NCI-H1694 (cell line): Measurements from ENCODE around the gene WDR26.
"Not testable (repeated sequence)": the region's sequence is repeated elsewhere in the genome, so short reads cannot be mapped to it uniquely, and the experiment has no call there.

Experiments used
- DNase-seq: peaks from one replicate; lab custom pipeline; 2025; lab: John Stamatoyannopoulos, UW

WDR26 gene

DNA sequence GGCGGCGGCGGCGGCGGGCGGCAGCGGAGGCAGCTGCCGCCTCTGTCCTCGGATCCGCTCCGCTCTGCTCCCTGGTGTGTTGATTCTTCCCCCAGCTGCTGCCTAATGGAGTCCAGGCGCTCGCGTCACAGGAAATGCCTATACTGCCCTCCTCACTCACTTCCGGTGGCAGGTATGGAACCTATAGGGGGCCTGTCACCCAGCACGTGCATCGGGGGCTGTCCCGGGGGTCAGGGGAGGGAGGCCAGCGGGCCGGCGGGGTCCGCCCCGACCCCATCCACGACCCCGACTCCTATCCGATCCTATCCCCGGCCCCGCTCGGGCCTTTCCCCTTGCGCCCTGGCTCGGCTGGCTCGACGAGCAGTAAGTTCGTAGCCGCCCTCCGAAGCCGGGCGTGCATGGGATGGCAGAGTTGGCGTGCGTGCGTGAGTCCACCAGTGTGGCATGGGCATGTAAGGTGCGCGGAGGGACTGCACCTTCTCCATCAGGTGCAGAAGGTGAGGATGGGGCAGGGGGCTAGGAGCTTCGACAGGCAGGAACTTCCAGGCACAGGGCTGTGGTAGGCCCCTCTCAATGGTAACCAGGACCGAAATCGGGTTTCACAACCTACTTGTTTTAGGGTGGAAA lies at the start of gene WDR26:
WDR26 (minus strand) TSS at position 107 of the 627 bp plus-strand sequence.
- DNase-seq, result peak; percentile 77

DNA sequence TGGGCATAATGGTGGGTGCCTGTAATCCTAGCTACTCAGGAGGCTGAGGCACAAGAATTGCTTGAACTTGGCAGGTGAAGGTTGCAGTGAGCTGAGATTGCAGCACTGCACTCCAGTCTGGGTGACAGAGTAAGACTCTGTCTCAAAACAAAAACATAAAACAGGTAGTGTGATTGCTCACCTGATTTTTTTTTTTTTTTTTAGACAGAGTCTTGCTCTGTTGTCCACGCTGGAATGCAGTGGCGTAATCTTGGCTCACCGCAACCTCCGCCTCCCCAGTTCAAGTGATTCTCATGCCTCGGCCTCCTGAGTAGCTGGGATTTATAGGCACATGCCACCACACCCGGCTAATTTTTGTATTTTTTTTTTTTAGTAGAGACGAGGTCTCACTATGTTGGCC lies 48.6 kb upstream of the WDR26 start:
- DNase-seq, result not testable (repeated sequence)

DNA sequence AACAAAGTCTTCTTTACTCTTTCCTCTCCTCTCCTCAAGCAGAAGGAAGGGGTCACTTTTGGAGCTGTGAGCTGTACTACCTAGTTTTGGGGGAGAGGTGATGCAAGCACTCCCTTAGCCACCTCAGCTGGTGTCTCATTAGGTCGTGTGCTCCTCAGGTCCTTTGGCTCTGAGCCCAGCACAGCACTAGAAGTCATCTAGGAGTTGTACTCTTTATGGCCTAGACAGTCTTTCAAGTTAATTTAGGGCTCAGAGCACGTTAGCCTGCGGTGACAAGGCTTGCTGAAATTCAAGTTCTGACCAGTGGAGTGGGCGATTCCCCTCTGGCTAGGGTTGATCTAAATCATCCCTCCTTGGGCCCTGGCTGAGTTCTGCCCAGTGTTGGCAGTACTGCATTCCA lies 48.0 kb upstream of the WDR26 start:
- DNase-seq, result no peak

DNA sequence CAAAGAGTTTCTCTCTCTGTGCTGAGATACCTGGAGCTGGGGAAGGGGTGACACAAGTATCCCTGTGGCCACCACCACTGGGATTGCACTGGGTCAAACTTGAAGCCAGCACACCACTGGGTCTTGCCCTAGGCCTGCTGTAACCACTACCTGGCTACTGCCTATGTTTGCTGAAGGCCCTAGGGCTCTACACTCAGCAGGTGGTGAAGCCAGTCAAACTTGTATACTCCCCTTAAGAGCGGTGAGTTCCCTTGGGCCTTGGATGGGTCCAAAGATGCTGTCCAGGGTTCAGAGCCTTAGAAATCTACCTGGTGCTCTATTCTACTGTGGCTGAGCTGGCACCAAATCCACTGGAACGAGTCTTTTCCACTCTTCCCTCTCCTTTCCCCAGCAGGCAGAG lies 47.0 kb upstream of the WDR26 start:
- no peak for DNase-seq

DNA sequence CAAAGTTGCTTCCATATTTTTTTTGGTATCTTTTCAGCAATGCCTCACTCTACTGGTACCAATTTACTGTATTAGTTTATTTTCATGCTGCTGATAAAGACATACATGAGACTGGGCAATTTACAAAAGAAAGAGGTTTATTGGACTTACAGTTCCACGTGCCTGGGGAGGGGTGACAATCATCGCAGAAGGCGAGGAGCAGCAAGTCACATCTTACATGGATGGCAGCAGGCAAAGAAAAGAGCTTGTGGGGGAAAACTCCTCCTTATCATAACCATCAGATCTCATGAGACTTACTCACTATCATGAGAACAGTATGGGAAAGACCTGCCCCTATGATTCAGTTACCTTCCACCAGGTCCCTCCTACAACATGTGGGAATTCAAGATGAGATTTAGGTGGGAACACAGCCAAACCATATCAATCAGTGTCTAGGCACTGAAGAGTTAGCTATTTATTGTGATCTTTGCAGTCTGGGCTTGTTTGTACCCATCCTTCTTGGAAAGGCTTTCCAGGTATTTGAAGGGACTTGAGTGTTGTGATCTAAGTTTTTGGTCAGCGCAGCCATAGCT lies 46.4 kb upstream of the WDR26 start:
- not testable (repeated sequence) for DNase-seq

DNA sequence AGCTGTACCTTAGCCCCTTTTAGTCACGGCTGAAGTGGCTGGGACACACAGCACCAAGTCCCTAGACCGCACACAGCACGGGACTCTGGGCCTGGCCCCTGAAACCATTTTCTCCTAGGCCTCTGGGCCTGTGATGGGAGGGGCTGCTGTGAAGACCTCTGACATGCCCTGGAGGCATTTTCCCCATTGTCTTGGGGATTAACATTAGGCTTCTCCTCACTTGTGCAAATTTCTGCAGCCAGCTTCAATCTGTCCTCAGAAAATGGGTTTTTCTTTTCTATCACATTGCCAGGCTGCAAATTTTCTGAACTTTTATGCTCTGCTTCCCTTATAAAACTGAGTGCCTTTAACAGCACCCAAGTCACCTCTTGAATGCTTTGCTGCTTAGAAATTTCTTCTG lies 45.6 kb upstream of the WDR26 start:
- DNase-seq, result not testable (repeated sequence)

DNA sequence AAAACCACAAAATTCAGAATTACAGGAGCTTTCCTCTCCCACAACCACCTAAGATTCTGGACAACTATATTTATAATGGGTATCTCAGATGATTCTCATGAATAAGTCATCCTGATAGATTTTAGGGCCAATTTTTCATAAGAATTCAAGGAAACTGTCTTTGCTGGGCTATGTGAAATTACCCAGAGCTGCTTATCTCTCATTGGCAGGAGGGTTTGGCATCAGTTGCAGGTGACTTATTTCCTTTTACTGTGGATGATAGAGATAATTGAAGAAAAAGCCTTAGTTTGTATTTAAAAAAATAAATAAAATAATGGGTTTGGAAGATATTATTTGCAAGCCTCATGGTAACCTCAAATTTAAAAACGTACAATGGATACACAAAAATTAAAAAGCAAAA lies 38.2 kb upstream of the WDR26 start:
- no peak for DNase-seq

DNA sequence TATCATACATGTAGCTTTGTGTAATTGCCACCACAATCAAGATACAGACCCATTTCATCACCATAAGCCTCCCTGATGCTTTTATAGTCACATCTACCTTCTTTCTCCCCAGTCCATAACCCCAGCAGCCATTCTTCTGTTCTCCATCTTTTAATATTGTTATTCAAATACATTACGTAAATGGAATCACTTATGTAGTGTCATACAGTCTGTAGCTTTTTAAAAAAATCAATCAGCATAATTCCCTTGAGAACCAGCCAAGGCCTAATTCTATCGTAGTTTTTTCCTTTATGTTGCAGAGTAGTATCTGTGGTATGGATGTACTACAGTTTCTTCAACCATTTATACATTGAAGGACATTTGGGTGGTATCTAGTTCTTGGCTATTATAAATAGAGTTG lies 31.6 kb upstream of the WDR26 start:
- DNase-seq, result no peak

DNA sequence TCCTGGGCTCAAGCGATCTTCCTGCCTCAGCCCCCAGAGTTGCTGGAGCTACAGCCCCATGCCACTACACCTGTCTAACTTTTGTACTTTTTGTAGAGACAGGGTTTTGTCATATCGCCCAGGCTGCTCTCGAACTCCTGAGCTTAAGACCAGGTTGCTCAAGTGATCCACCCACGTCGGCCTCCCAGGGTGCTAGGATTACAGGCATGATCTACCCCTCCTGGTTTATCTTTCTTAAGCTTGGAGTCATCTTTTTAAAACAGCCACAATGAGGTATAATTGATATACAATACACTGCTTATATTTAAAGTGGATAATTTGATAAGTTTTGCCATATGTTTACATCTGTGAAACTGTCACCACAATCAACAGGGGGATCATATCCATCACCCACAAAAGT lies 25.4 kb upstream of the WDR26 start:
- DNase-seq, result no peak

DNA sequence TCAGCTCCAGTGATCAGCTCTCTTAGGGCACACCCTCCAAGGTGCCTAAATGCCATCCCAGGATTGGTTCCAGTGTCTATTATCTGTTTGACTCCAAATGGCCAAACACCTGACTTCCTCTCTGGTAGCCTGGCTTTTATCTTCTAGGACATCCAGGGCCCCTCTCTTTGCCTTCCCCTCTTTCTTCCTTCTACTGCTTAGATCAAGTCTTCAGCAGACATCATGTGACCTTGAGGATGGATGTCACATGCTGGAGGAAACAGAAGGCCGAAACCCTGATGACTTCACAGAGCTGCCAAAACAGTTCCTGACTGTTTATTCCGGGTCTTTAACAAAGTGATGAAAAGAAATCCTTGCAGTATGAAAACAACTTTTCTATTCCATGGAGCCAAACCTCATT lies 24.4 kb upstream of the WDR26 start:
- no peak for DNase-seq

DNA sequence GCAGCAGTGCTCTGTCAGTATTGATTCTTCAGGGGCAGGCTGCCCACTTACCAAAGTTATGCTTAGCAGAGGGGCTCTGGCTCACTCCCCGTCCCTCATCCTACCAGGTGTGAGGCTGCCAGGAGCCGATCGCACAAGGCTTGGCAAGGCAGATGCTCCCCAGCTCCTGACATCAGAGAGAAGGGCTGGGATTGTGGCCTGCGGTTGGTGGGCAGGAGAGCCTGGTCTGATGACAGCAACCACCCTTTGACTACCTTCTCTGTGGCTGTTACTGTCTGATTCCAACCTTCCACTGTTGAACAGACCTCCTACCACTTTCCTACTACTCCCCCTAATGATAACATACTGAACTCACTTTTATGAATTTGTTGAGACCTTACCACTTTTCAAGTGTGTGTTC lies 23.7 kb upstream of the WDR26 start:
- DNase-seq, result no peak

DNA sequence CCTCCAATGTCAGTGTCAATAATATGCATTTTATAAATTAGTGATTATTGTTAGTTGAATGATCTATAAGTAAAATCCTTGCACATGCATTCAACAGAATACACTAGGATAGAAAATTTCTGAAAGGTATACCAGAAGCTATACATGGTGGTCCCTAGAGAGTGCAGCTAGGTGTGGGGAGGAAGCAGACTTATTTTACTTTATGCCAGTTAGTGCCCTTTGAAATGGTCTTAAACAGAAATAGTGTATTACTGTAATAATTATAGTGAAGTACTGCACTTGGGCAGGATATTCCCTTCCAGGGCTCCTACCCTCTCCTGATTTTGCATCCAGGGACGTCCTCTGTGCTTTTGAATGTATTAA lies 23.2 kb upstream of the WDR26 start:
- DNase-seq, result no peak

DNA sequence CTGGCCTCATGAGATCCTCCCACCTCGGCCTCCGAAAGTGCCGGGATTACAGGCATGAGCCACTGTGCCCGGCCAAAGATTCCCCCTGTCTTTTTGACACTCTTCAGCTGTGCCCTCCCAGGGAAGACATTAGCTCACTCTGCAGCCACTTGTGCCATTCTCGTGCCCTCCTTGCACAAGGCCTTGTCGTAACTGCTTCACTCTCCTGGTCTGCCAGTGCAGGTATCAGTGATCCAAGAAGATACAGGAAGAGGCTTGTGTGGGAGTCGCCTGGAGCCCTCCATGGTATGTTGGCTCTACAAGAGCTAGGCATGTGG lies 22.0 kb upstream of the WDR26 start:
- no peak for DNase-seq

DNA sequence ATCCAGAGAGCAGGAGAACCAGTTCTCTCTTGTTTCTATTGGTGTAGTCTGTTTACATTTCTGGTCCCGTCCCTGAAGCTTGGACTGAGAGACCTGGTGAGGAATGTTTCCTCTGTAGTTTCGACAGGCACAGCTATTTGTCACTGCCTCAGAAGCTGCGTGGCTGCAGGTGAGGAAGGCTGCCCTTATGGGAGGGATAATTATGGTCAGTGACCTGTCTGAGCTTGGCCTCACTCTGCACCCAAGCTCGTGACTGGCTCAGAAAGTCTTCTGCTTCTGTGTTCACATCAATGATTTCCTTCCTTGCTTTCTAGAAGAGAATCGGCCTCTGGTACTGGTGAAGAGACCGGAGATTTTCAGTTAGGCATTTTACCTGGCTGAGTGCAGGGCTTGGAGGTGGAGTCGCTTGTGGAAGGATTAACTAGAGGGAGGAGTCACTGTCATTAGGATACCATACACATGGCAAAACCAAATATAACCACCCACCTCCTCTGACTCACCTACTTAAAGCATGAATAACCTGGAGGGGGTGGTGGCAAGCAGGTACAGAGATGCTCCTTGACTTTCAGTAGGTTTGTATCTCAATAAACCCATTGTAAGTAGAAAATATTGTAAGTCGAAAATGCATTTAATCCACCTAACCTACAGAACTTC lies 19.9 kb upstream of the WDR26 start:
- DNase-seq, result no peak

DNA sequence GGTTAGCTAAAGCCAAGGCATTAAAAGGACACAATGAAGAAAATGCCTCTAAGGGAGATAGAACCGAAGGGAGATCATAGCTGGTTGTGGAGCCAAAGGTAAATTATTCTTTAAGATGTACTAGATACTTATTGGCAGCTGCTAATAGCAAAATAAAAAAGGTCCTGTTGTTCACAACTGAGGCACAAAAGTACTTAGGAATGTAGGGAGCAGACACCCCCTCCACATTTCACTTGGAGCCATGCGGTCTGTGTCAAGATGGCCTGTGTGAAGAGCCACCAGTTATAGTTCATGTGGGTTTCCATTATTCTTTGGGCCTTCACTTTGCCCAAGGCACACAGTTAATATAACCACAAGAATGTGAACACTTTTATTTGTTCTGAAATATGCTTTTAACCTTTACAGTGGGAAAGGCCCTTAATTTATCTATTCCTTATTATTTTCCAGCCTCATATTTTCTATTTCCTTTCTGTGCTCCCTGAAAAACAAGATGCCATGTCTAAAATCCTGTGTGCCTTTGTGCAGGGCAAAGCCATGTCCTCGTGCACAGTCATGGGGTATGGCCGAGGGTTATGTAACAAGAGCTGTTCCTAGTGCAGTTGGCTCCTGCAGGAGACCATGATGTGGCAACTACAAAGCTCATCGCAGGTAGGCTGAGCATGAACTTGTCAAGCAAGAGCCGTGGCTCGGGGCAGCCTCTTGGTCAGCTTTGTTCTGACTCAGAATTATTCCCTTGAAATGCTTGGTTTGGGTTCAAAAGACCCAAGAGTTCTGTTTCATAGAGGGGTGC lies 16.2 kb upstream of the WDR26 start:
- DNase-seq, result no peak

DNA sequence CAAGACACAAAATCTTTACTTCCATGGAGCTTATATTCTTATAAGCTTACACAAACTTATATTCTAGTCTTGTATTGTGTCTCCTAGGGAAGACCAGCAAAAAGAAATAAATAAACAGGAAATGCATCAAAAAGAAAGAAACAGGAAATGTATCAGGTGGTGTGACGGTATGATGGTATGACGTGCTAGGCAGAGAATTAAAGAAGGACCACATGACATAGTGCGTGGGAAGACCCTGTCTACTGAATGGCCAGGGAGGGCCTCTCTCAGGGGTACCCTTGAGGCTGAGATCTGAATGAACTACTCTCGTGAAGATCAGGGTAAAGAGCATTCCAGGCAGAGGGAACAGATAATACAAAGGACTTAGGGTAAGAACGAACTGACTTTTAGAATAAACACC lies 15.6 kb upstream of the WDR26 start:
- DNase-seq, result no peak

DNA sequence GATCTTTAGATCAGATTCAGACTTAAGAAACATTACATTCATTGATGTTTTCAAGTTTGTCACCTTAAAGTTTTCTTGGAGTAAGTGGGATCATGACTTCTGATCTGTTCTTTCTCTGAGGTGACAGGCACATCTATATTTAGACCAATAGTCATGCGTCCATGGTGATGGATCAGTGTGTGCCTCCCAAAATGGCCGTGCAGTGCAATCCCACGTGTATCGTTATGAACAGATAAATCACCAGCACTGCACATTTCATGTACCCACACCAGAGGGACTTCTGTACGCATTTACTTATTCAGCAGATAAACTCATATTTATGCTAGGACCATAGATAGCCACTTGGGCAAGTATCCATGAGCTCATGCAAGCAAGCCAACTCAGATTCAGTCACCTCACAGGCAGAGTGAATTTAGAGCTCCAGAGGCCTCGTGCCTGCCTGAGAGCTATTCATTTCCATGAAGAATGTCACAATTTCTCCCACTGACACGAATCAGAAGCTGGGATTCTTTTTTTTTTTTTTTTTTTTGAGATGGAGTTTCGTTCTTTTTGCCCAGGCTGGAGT lies 13.9 kb upstream of the WDR26 start:
- DNase-seq, result no peak

DNA sequence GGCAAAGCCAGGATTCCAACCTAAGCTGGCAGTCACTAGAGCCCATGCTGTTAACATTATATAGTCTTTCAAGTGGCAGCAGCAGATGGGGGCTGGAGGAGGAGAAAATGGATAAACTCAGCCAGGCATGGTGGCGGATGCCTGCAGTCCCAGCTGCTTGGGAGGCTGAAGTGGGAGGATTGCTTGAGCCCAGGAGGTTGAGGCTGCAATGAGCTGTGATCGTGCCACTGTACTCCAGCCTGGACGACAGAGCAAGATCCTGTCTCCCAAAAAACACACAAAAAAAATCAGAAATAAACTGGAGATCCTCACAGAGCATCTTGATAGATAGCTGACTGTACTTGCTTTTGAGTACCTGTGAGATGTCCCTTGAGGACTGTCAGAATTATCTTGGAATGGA lies 13.4 kb upstream of the WDR26 start:
- no peak for DNase-seq

DNA sequence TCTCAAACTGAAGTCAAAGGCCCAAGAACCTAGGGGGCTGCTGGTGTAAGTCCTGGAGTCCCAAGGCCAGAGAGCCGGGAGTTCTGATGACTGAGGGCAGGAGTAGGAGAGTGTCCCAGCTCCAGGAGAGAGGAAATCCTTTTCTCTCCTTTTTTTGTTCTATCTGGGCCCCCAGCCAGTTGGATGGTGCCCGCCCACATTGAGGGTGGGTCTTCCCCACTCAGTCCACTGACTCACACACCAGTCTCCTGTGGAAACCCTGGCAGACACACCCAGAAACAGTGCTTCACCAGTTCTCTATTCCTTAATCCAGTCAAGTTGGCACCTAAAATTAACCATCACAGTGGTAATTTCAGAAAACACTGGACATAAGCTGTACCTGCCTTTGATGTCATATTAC lies 12.7 kb upstream of the WDR26 start:
- no peak for DNase-seq

DNA sequence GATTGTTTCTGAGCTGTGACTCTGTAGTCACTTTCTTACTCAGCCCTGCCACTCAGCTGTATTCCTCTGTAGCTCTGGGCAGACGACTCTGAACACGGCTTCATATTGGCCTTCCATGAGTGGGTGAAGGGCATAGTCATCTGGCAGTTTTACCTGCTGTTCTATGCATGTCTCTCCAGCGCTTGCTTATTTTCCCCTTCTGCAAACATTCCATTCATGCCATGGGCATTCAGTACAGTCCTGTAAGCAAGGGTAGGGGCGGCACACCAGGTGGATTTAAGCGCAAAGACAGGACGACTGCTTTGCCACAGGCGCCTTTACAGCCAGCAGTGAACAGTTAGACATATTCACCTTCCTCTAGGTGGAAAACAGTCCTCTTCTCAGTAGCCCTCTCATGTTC lies 4.4 kb upstream of the WDR26 start:
- DNase-seq, result no peak

DNA sequence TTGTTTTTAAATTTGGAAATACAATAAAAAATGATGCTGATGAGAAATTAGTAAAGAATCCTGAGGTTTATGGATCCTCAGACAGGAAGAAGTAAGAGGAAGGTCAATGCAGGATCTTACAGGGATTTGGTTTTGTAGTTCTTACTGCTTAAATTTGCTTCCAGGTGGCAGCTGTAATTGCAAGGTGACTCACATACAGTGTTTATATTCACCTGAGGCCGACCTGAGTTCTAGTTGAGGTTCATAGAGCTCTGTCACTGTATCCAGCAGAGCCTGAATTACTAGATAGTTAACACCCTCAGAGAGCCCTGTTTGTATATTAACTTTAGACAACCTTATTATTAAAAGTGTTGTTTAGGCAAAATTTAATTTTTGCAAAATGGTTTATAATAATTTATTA lies 1.4 kb upstream of the WDR26 start:
- no peak for DNase-seq

DNA sequence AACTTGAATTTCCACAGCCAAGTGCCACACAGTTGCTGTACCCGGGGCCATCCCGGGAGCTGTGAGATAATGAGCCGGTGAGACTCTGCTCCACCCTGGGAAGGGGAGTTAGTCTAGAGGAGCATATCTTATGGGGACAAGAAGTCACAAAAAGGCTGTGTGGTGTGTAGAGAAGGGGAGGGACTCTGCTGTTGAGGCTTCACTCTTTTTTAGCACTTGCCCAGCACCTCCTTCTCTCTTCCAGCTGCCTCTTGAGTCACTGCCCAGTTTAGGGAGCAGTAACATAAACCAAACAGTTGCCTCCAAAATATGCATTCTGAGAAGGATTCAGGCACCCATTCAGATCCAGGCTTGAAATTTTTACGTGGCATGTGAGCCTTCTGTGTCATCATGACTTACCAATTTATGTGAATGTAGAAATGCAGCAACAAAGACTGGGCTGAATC lies 744 bp upstream of the WDR26 start:
- DNase-seq, result no peak
